Activated naive CD4-positive, alpha-beta T cell treated with anti-CD3 and anti-CD28 coated beads for 36 hours (primary cell): ENCODE data around the gene PSMB10. TPM values are rescaled to one million over a fixed set of nuclear protein-coding genes. Genes with fewer than 3 reads are reported as not detected.

Experiments
- CTCF ChIA-PET: fragments of 350-600 bp; sonication (Branson Sonifier 250); formaldehyde crosslinking; loops from one replicate; lab custom pipeline; 2021; ENCODE audit warnings: antibody characterized with exemption; lab: Charles Lee
- DNase-seq: peaks from one replicate; pipeline ENCODE4 v3.0.0-alpha.2; 2020
- H3K27ac Mint-ChIP-seq: one replicate; pipeline ENCODE4 v1.8.0; 2021; ENCODE audit warnings: mild to moderate bottlenecking, mixed read lengths
- H3K27me3 Mint-ChIP-seq: one replicate; pipeline ENCODE4 v1.8.0; 2021; ENCODE audit warnings: low read depth, mixed read lengths
- H3K36me3 Mint-ChIP-seq: one replicate; pipeline ENCODE4 v1.8.0; 2021; ENCODE audit warnings: low read depth, mixed read lengths
- H3K4me1 Mint-ChIP-seq: one replicate; pipeline ENCODE4 v1.8.0; 2021; ENCODE audit warnings: low read depth, mixed read lengths
- H3K4me3 Mint-ChIP-seq: one replicate; pipeline ENCODE4 v1.8.0; 2021; ENCODE audit warnings: mild to moderate bottlenecking, moderate library complexity, mixed read lengths
- H3K9me3 Mint-ChIP-seq: one replicate; pipeline ENCODE4 v1.8.0; 2021; ENCODE audit warnings: mixed read lengths
- intact Hi-C: fragments of 100-400 bp; cut with micrococcal nuclease; formaldehyde crosslinking; loops from one replicate; pipeline ENCODE4 v1.15.1; 2023
- total RNA-seq, 2 experiments: library from RNA; stranded (reverse); gene quantifications; one replicate each; pipeline ENCODE4 v1.2.3, GENCODE V29; 2021

PSMB10 gene
- total RNA-seq, 2 experiments from 2014 or later: 138 to 147 TPM

GRCh38 chr16:67928147-67928546, 8.5 kb downstream of the PSMB10 start:
- Mint-ChIP-seq H3K27ac (no peak overlapping the region), H3K4me1 (no peaks in the 10 kb centered on the region), H3K9me3 (no peaks in the 10 kb centered on the region), H3K4me3 (no peak overlapping the region), H3K36me3 (peaks cover 4% of the 10 kb centered on the region), H3K27me3 (no peaks in the 10 kb centered on the region)
- CTCF ChIA-PET: interaction anchor here (1.1 to 2.3 kb wide), 8 partner anchors 10 to 408 kb away, joined by 3 to 25 read pairs (median 4); no protein-coding TSS in a partner anchor
- intact Hi-C loops: loop anchor here (1.0 to 2.0 kb wide), 6 partner anchors 10 to 407 kb away; no protein-coding TSS in a partner anchor
- no peak for DNase-seq

- Mint-ChIP-seq H3K4me3 (no peak overlapping the region), H3K9me3 (no peaks in the 10 kb centered on the region), H3K36me3 (peaks cover 4% of the 10 kb centered on the region), H3K27ac (no peak overlapping the region), H3K4me1 (peaks cover 1% of the 10 kb centered on the region), H3K27me3 (no peaks in the 10 kb centered on the region)
- CTCF ChIA-PET: interaction anchor here (0.7 to 2.3 kb wide), 6 partner anchors 9 to 407 kb away, joined by 3 to 25 read pairs (median 4); partner anchors contain the start of gene PSMB10
- intact Hi-C loops: no loop called here
- no peak for DNase-seq
Measured at GRCh38 chr16:67927131-67927941, 9.3 kb downstream of the PSMB10 start.

GRCh38 chr16:67926181-67926750, 10.4 kb downstream of the PSMB10 start:
- DNase-seq: no peak
- intact Hi-C loops: no loop called here
- CTCF ChIA-PET: interaction anchor here (0.9 to 1.5 kb wide), 4 partner anchors 10 to 44 kb away, joined by 3 to 6 read pairs (median 4); partner anchors contain the start of gene PSMB10
- H3K9me3 Mint-ChIP-seq: no peaks in the 10 kb centered on the region
- H3K4me1 Mint-ChIP-seq: peaks cover 10% of the 10 kb centered on the region
- H3K27me3 Mint-ChIP-seq: no peaks in the 10 kb centered on the region
- no peak overlapping the region for H3K4me3 Mint-ChIP-seq
- H3K27ac Mint-ChIP-seq: no peak overlapping the region
- H3K36me3 Mint-ChIP-seq: peaks cover under 1% of the 10 kb centered on the region

- Mint-ChIP-seq H3K27ac (peak overlapping the region; percentile 30), H3K4me1 (peaks cover 11% of the 10 kb centered on the region), H3K9me3 (no peaks in the 10 kb centered on the region), H3K36me3 (no peaks in the 10 kb centered on the region), H3K4me3 (no peak overlapping the region), H3K27me3 (no peaks in the 10 kb centered on the region)
- intact Hi-C loops: no loop called here
- no peak for DNase-seq
- CTCF ChIA-PET: interaction anchor here (0.5 to 1.7 kb wide), 10 partner anchors 16 to 443 kb away, joined by 3 to 6 read pairs (median 4); no protein-coding TSS in a partner anchor
Measured at GRCh38 chr16:67924140-67924906, 12.3 kb downstream of the PSMB10 start.

- DNase-seq: no peak
- intact Hi-C loops: no loop called here
- CTCF ChIA-PET: interaction anchor here (0.7 to 1.1 kb wide), 3 partner anchors 38 to 107 kb away, joined by 3 to 5 read pairs (median 4); no protein-coding TSS in a partner anchor
- Mint-ChIP-seq H3K27me3 (no peaks in the 10 kb centered on the region), H3K4me3 (no peak overlapping the region), H3K9me3 (no peaks in the 10 kb centered on the region), H3K27ac (no peak overlapping the region), H3K4me1 (peaks cover 13% of the 10 kb centered on the region), H3K36me3 (no peaks in the 10 kb centered on the region)
Measured at GRCh38 chr16:67923414-67924116, 13.1 kb downstream of the PSMB10 start.

- CTCF ChIA-PET: interaction anchor here (1.0 to 1.7 kb wide), 3 partner anchors 39 to 402 kb away, joined by 3 to 6 read pairs (median 5); no protein-coding TSS in a partner anchor
- H3K27ac Mint-ChIP-seq: peak overlapping the region; percentile 79
- no peak overlapping the region for H3K4me3 Mint-ChIP-seq
- no peaks in the 10 kb centered on the region for H3K27me3 Mint-ChIP-seq
- H3K9me3 Mint-ChIP-seq: no peaks in the 10 kb centered on the region
- peaks cover 20% of the 10 kb centered on the region for H3K4me1 Mint-ChIP-seq
- no peak for DNase-seq
- intact Hi-C loops: no loop called here
- no peaks in the 10 kb centered on the region for H3K36me3 Mint-ChIP-seq
Measured at GRCh38 chr16:67922740-67923139, 13.9 kb downstream of the PSMB10 start.

GRCh38 chr16:67922221-67922620, 14.4 kb downstream of the PSMB10 start:
- Mint-ChIP-seq H3K27ac (peak overlapping the region; percentile 79), H3K36me3 (no peaks in the 10 kb centered on the region), H3K4me1 (peaks cover 25% of the 10 kb centered on the region), H3K9me3 (no peaks in the 10 kb centered on the region), H3K27me3 (no peaks in the 10 kb centered on the region), H3K4me3 (no peak overlapping the region)
- CTCF ChIA-PET: interaction anchor here (0.9 to 1.7 kb wide), 3 partner anchors 38 to 401 kb away, joined by 3 to 6 read pairs (median 3); no protein-coding TSS in a partner anchor
- intact Hi-C loops: no loop called here
- DNase-seq: no peak

- CTCF ChIA-PET: interaction anchor here (1.6 to 4.7 kb wide), 3 partner anchors 9 to 103 kb away, joined by 6 to 25 read pairs (median 7); partner anchors contain the start of gene NRN1L
- intact Hi-C loops: loop anchor here (1.0 to 5.0 kb wide), 5 partner anchors 37 to 357 kb away; partner anchors contain the start of genes CTCF and THAP11
- no peaks in the 10 kb centered on the region for H3K27me3 Mint-ChIP-seq
- H3K4me1 Mint-ChIP-seq: peaks cover 38% of the 10 kb centered on the region
- peak; percentile 35 for DNase-seq
- no peak overlapping the region for H3K4me3 Mint-ChIP-seq
- peaks cover 2% of the 10 kb centered on the region for H3K36me3 Mint-ChIP-seq
- H3K27ac Mint-ChIP-seq: no peak overlapping the region
- no peaks in the 10 kb centered on the region for H3K9me3 Mint-ChIP-seq
Measured at GRCh38 chr16:67919622-67920221, 16.9 kb downstream of the PSMB10 start.

- DNase-seq: peak; percentile 81
- CTCF ChIA-PET: interaction anchor here (0.5 to 4.7 kb wide), 5 partner anchors 33 to 849 kb away, joined by 3 to 25 read pairs (median 3); partner anchors contain the start of gene NRN1L
- intact Hi-C loops: loop anchor here (1.0 to 5.0 kb wide), 6 partner anchors 10 to 356 kb away; partner anchors contain the start of genes CTCF and THAP11
- Mint-ChIP-seq H3K9me3 (no peaks in the 10 kb centered on the region), H3K4me1 (peaks cover 38% of the 10 kb centered on the region), H3K27me3 (no peaks in the 10 kb centered on the region), H3K27ac (peak overlapping the region; percentile 89), H3K36me3 (peaks cover 2% of the 10 kb centered on the region), H3K4me3 (no peak overlapping the region)
Measured at GRCh38 chr16:67917852-67918236, 18.8 kb downstream of the PSMB10 start.

- peaks cover 2% of the 10 kb centered on the region for H3K36me3 Mint-ChIP-seq
Measured at GRCh38 chr16:67917140-67917851, 19.4 kb downstream of the PSMB10 start.

More at GRCh38 chr16:67917140-67917851, 19.4 kb downstream of the PSMB10 start:
- CTCF ChIA-PET: interaction anchor here (1.0 to 4.7 kb wide), 3 partner anchors 32 to 246 kb away, joined by 3 to 25 read pairs (median 3); partner anchors contain the start of gene NRN1L
- H3K27ac Mint-ChIP-seq: peak overlapping the region; percentile 89
- H3K4me1 Mint-ChIP-seq: peaks cover 36% of the 10 kb centered on the region
- H3K4me3 Mint-ChIP-seq: no peak overlapping the region
- intact Hi-C loops: loop anchor here (5.0 kb wide), 1 partner anchor 355 kb away; the partner anchor contains the start of gene CTCF
- H3K9me3 Mint-ChIP-seq: no peaks in the 10 kb centered on the region
- no peaks in the 10 kb centered on the region for H3K27me3 Mint-ChIP-seq
- no peak for DNase-seq
